Spleen (tissue), 11 donors: ENCODE data around the gene GRID2. TPM values are rescaled to one million over a fixed set of nuclear protein-coding genes. Genes with fewer than 3 reads are reported as not detected.

ENCODE experiments used
- DNase-seq: peaks from one replicate; pipeline ENCODE4 v3.0.0-alpha.2; 2020
- H3K27ac ChIP-seq, 8 donors: fragments of 200-600 bp; sonication (generic) in 7 of 8; 1 replicate in 4 of 8; 2 replicates in 4 of 8; pipeline versions ENCODE4 v1.5.0 to v1.8.0; 2016 to 2021; ENCODE audit warnings: inconsistent platforms in 4 of 8, mild to moderate bottlenecking in 4 of 8, moderate library complexity in 1 of 8
- H3K27me3 ChIP-seq, 7 donors: fragments of 200-600 bp; sonication (generic) in 6 of 7; replicated peaks in 1 of 7; 1 replicate in 4 of 7; 2 replicates in 3 of 7; pipeline versions ENCODE4 v1.5.0 to v1.8.0; 2016 to 2021; ENCODE audit warnings: inconsistent platforms in 3 of 7, mild to moderate bottlenecking in 1 of 7
- H3K36me3 ChIP-seq, 6 donors: fragments of 200-600 bp; sonication (generic) in 5 of 6; 1 replicate in 4 of 6; 2 replicates in 2 of 6; pipeline versions ENCODE4 v1.5.0 to v1.8.0; 2016 to 2021; ENCODE audit warnings: inconsistent platforms in 2 of 6
- H3K4me1 ChIP-seq, 6 donors: fragments of 200-600 bp; sonication (generic) in 5 of 6; 1 replicate in 3 of 6; 2 replicates in 3 of 6; pipeline versions ENCODE4 v1.5.0 to v1.8.0; 2016 to 2021; ENCODE audit warnings: inconsistent platforms in 3 of 6
- H3K4me3 ChIP-seq, 8 donors: fragments of 200-600 bp; sonication (generic) in 7 of 8; 1 replicate in 4 of 8; 2 replicates in 4 of 8; pipeline versions ENCODE4 v1.5.0 to v1.8.0; 2016 to 2021; ENCODE audit warnings: inconsistent platforms in 4 of 8, mild to moderate bottlenecking in 4 of 8, moderate library complexity in 2 of 8
- H3K9me3 ChIP-seq, 8 donors: fragments of 200-600 bp; sonication (generic) in 7 of 8; 1 replicate in 4 of 8; 2 replicates in 4 of 8; pipeline versions ENCODE4 v1.5.0 to v1.8.0; 2016 to 2021; ENCODE audit warnings: inconsistent platforms in 4 of 8
- CTCF ChIP-seq, 11 experiments: fragments of 200-600 bp in 7 of 11; fragments of 450-650 bp in 4 of 11; sonication (generic) in 4 of 11; IDR thresholded peaks in 8 of 11; conservative IDR thresholded peaks in 3 of 11; 1 replicate in 7 of 11; 2 replicates in 4 of 11; pipeline versions ENCODE4 v1.4.0 to v1.8.0; 2016 to 2021; ENCODE audit warnings: antibody characterized with exemption in 11 of 11, inconsistent platforms in 4 of 11, mild to moderate bottlenecking in 1 of 11
- POLR2A ChIP-seq, 3 donors: fragments of 450-650 bp; IDR thresholded peaks; one replicate each; pipeline ENCODE4 v1.5.1; 2017; ENCODE audit warnings: antibody characterized with exemption in 3 of 3, mild to moderate bottlenecking in 1 of 3
- POLR2AphosphoS5 ChIP-seq, 3 donors: sonication (generic); formaldehyde crosslinking; IDR thresholded peaks; one replicate each; pipeline ENCODE4 v1.5.1; 2017; ENCODE audit warnings: antibody characterized with exemption in 3 of 3
- WGBS, 5 donors: extraction: QIAGEN DNeasy Blood & Tissue Kit in 3 of 5; methylation state at CpG; one replicate each; pipeline versions ENCODE4 v1.1.5 to v1.1.7; 2013 to 2018; 5-methylcytosine and 5-hydroxymethylcytosine counted together
- intact Hi-C: fragments of 100-400 bp; cut with DNase I; formaldehyde crosslinking; loops from one replicate; pipeline ENCODE4 v1.15.0; 2023; ENCODE audit warnings: low total_unique reads
- polyA plus RNA-seq, 3 donors: library from polyadenylated mRNA; stranded (reverse); fragments of 200-250 nt; gene quantifications; one replicate each; pipeline ENCODE4 v1.2.1, GENCODE V29; 2013
- total RNA-seq, 7 donors: library from RNA; depleted of rRNA in 3 of 7; stranded (reverse); fragments of >200 nt in 3 of 7; fragmentation: NEBNext Ultra II Directional in 4 of 7; extraction: Animal tissue kit (Norgen Biotek cat#: 25700) in 4 of 7; gene quantifications; one replicate each; pipeline versions ENCODE4 v1.1.0 to v1.2.1, GENCODE V29; 2016 to 2021
- donor health status: healthy with polysubstance abuse.
- donor health status: DM: no; HTN: no; CAD: no; lungs with moderate emphysema.
- donor health status: DM: no; HTN: no; CAD: no.
- donor health status: Bipolar disorder and iron deficiency.
- donor health status: healthy.
- donor health status: DM: no; HTN: no; CAD: no.
- donor health status: DM: yes; HTN: yes; CAD: no.

GRID2 gene
- total and polyA plus RNA-seq, 10 donors = 0.03 to 0.92 (median 0.22) TPM; not detected in 4

DNA sequence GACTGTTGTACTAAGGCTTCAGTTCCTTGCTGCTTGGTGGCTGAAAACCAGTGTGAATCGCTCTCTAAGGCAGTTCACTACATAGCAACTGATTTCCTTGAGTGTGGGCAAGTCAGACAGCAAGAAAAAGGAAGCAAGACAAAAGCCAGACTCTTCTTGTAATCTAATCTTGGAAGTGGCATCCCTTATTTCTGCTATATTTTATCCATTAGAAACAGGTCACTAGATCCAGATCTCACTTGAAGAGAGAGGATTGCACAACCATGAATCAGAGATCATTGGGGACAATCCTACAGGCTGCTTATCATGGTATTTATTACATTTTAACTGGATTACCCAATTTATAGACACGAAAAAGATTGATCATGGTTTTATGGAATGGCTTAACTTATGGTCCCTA lies 684.5 kb downstream of the GRID2 start:
- no peak for TF ChIP-seq POLR2A (IDR thresholded peaks at IDR 0.05)
- no peaks in the 10 kb centered on the region for H3K27me3 ChIP-seq
- no peaks in the 10 kb centered on the region for H3K36me3 ChIP-seq
- H3K9me3 ChIP-seq = no peaks in the 10 kb centered on the region
- 63 to 87% (median 74%) methylated on average over 2 of the region's 2 CpGs for WGBS, 5 donors
- H3K4me3 ChIP-seq = no peak overlapping the region
- intact Hi-C loops = no loop called here
- H3K27ac ChIP-seq = no peak overlapping the region
- H3K4me1 ChIP-seq = no peaks in the 10 kb centered on the region
- DNase-seq = no peak

DNA sequence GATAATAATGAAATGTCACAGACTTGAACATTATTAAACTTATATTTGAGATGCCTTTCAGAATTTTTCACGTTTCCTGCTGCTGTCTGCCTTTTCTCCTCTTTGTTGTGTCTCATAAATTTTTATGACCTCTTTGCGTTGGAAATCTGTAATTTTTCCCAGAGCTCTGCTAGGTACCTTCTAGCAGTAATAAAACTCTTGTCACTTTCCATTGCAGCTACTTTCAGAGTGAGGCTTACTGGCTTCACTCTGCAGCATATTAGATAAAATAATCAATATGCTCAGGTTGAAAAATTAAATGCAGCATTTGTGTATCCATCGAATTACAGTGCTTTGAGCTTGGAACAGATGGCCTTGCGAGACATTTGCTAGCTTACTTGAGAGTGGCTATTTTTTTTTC lies 689.0 kb downstream of the GRID2 start:
- H3K9me3 ChIP-seq = no peaks in the 10 kb centered on the region
- no peaks in the 10 kb centered on the region for H3K36me3 ChIP-seq
- intact Hi-C loops = no loop called here
- H3K27me3 ChIP-seq = no peaks in the 10 kb centered on the region
- no peak for TF ChIP-seq POLR2A (IDR thresholded peaks at IDR 0.05)
- no peak overlapping the region for H3K27ac ChIP-seq
- no peak for DNase-seq
- WGBS, 5 donors = 66 to 82% (median 76%) methylated on average over 4 of the region's 4 CpGs
- H3K4me1 ChIP-seq = no peaks in the 10 kb centered on the region
- H3K4me3 ChIP-seq = no peak overlapping the region

GRCh38 chr4:92994727-92995126 lies 691.0 kb downstream of the GRID2 start:
- no peak overlapping the region for H3K27ac ChIP-seq
- H3K36me3 ChIP-seq = no peaks in the 10 kb centered on the region
- no peaks in the 10 kb centered on the region for H3K27me3 ChIP-seq
- H3K4me3 ChIP-seq = no peak overlapping the region
- TF ChIP-seq POLR2A (IDR thresholded peaks at IDR 0.05) (no peak), POLR2AphosphoS5 (IDR thresholded peaks at IDR 0.05) (no peak), CTCF (IDR thresholded peaks at IDR 0.05 in 8 of 11, conservative IDR thresholded peaks at IDR 0.05 in 3 of 11) (no peak)
- H3K4me1 ChIP-seq = no peaks in the 10 kb centered on the region
- intact Hi-C loops = no loop called here
- no peak for DNase-seq
- WGBS, 5 donors = 67 to 86% (median 73%) methylated on average over 2 of the region's 2 CpGs
- H3K9me3 ChIP-seq = no peaks in the 10 kb centered on the region

- intact Hi-C loops = no loop called here
- TF ChIP-seq POLR2A (IDR thresholded peaks at IDR 0.05) (no peak), CTCF (IDR thresholded peaks at IDR 0.05 in 8 of 11, conservative IDR thresholded peaks at IDR 0.05 in 3 of 11) (no peak), POLR2AphosphoS5 (IDR thresholded peaks at IDR 0.05) (no peak)
- no peak for DNase-seq
- Histone ChIP-seq H3K4me1 (no peaks in the 10 kb centered on the region), H3K9me3 (no peaks in the 10 kb centered on the region), H3K27me3 (no peaks in the 10 kb centered on the region), H3K27ac (no peak overlapping the region), H3K4me3 (no peak overlapping the region), H3K36me3 (no peaks in the 10 kb centered on the region)
- WGBS, 5 donors = 65 to 77% (median 68%) methylated on average over 2 of the region's 2 CpGs
These were observed 692.8 kb downstream of the GRID2 start for GRCh38 chr4:92996533-92996932.

DNA sequence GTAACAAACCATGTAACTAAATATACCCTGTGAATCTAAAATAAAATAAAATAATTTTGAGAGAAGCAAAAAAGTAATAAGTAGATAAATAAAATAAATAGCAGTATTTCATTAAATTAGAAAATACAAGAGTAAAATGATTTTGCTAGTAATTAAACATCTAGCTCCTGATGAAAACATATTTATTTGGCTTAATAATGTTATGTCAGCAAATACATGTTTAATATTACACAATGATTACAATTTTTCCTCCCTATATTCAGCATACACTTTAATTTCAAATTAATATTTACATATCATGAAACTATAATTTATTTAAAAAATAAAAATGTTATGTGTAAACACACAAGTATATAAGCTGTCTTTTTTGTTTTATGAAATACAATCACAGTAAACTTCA lies 697.1 kb downstream of the GRID2 start:
- no peak for TF ChIP-seq POLR2AphosphoS5 (IDR thresholded peaks at IDR 0.05)
- TF ChIP-seq CTCF (IDR thresholded peaks at IDR 0.05 in 8 of 11, conservative IDR thresholded peaks at IDR 0.05 in 3 of 11) = no peak
- TF ChIP-seq POLR2A (IDR thresholded peaks at IDR 0.05) = no peak

More for the DNA sequence above, 697.1 kb downstream of the GRID2 start:
- Histone ChIP-seq H3K36me3 (no peaks in the 10 kb centered on the region), H3K27ac (no peak overlapping the region), H3K9me3 (no peaks in the 10 kb centered on the region), H3K4me3 (no peak overlapping the region), H3K27me3 (no peaks in the 10 kb centered on the region), H3K4me1 (no peaks in the 10 kb centered on the region)
- no peak for DNase-seq
- intact Hi-C loops = no loop called here
